ENCODE results near the gene GAB1. TPM values are rescaled to one million over a fixed set of nuclear protein-coding genes. Genes with fewer than 3 reads are reported as not detected.

Gene GAB1
- total and polyA plus RNA-seq, 2 donors (not counting 1 experiment from before 2014, with no cell fraction given) = 4.7 to 10.8 TPM

DNA sequence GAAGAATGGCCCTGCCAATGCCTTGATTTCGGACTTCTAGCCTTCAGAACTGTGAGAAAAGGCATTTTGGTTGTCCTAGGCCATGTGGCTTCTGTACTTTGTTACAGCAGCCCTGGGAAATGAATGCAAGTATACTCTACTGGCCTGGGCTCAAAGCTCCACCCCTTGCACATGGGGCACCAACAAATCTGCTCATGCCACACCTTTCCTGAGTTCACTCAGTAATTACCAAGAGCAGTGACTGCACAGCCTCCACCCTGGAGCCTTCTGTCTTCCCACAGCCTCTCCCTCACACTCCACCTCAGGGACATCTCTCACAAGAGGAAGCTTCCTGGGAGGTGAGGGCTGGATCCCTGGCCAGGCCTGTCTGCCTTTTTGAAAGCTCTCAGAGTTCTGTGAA, 29.1 kb upstream of the GAB1 start:
- H3K4me3 Mint-ChIP-seq = no peak overlapping the region
- CTCF ChIA-PET = interaction anchor here (0.6 kb wide), 2 partner anchors 23 to 31 kb away, joined by 3 to 4 read pairs; no protein-coding TSS in a partner anchor
- Histone ChIP-seq H3K36me3 (replicated peaks in 1 of 2; ENCODE audit: control extremely low read depth in 1 of 2, control insufficient read depth in 1 of 2, extremely low read depth in 1 of 2, insufficient read depth in 2 of 2, low read length in 1 of 2) (no peaks in the 10 kb centered on the region), H3K4me3 (ENCODE audit: control extremely low read depth in 1 of 5, extremely low read depth in 1 of 5, insufficient read depth in 1 of 5, low read depth in 2 of 5, low read length in 4 of 5) (no peak overlapping the region), H3K27ac (ENCODE audit: low read length in 2 of 2) (no peak overlapping the region), H3K4me2 (replicated peaks; ENCODE audit: low read depth, low read length, poor library complexity, severe bottlenecking) (no peak overlapping the region), H3K27me3 (replicated peaks in 1 of 4; ENCODE audit: control extremely low read depth in 1 of 4, control insufficient read depth in 3 of 4, insufficient read depth in 4 of 4, low read length in 3 of 4) (no peaks in the 10 kb centered on the region), H3K4me1 (ENCODE audit: control insufficient read depth in 2 of 2, insufficient read depth in 2 of 2, low read length in 2 of 2) (no peaks in the 10 kb centered on the region), H3K9ac (ENCODE audit: low read length) (no peak overlapping the region), H4K20me1 (ENCODE audit: control insufficient read depth, insufficient read depth, low read length, poor library complexity, severe bottlenecking) (no peaks in the 10 kb centered on the region), H3K79me2 (ENCODE audit: control insufficient read depth, insufficient read depth, low read length) (no peaks in the 10 kb centered on the region), H3K9me3 (ENCODE audit: control extremely low read depth in 1 of 3, control insufficient read depth in 2 of 3, insufficient read depth in 1 of 3, low read length in 2 of 3) (no peaks in the 10 kb centered on the region), H2AFZ (ENCODE audit: insufficient read depth, low read depth, low read length, poor library complexity, severe bottlenecking) (no peak overlapping the region)
- TF ChIP-seq, protein P1, sequence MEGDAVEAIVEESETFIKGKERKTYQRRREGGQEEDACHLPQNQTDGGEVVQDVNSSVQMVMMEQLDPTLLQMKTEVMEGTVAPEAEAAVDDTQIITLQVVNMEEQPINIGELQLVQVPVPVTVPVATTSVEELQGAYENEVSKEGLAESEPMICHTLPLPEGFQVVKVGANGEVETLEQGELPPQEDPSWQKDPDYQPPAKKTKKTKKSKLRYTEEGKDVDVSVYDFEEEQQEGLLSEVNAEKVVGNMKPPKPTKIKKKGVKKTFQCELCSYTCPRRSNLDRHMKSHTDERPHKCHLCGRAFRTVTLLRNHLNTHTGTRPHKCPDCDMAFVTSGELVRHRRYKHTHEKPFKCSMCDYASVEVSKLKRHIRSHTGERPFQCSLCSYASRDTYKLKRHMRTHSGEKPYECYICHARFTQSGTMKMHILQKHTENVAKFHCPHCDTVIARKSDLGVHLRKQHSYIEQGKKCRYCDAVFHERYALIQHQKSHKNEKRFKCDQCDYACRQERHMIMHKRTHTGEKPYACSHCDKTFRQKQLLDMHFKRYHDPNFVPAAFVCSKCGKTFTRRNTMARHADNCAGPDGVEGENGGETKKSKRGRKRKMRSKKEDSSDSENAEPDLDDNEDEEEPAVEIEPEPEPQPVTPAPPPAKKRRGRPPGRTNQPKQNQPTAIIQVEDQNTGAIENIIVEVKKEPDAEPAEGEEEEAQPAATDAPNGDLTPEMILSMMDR (IDR thresholded peaks at IDR 0.05) = no peak
- no peak for TF ChIP-seq EZH2 (IDR thresholded peaks at IDR 0.05; ENCODE audit: borderline replicate concordance, insufficient read depth, low read depth, low read length, poor library complexity, severe bottlenecking)
- WGBS (ENCODE audit: insufficient coverage) = 40% methylated on average over 1 of the region's 1 CpG
- ATAC-seq (ENCODE audit: low read depth) = no peak
- no peaks in the 10 kb centered on the region for H3K9me3 Mint-ChIP-seq (ENCODE audit: insufficient read depth)
- POLR2A ChIA-PET = no interaction called here
- H3K27me3 Mint-ChIP-seq = peaks cover 3% of the 10 kb centered on the region
- H3K4me1 Mint-ChIP-seq = no peaks in the 10 kb centered on the region
- intact Hi-C loops (cut with micrococcal nuclease) = no loop called here
- H3K27ac Mint-ChIP-seq = no peak overlapping the region
- DNase-seq = no peak

- Histone ChIP-seq H3K4me2 (replicated peaks; ENCODE audit: low read depth, low read length, poor library complexity, severe bottlenecking) (no peak overlapping the region), H4K20me1 (ENCODE audit: control insufficient read depth, insufficient read depth, low read length, poor library complexity, severe bottlenecking) (no peaks in the 10 kb centered on the region), H2AFZ (ENCODE audit: insufficient read depth, low read depth, low read length, poor library complexity, severe bottlenecking) (no peak overlapping the region), H3K27ac (ENCODE audit: low read length in 2 of 2) (no peak overlapping the region), H3K79me2 (ENCODE audit: control insufficient read depth, insufficient read depth, low read length) (no peaks in the 10 kb centered on the region), H3K4me3 (ENCODE audit: control extremely low read depth in 1 of 5, extremely low read depth in 1 of 5, insufficient read depth in 1 of 5, low read depth in 2 of 5, low read length in 4 of 5) (no peak overlapping the region), H3K27me3 (replicated peaks in 1 of 4; ENCODE audit: control extremely low read depth in 1 of 4, control insufficient read depth in 3 of 4, insufficient read depth in 4 of 4, low read length in 3 of 4) (no peaks in the 10 kb centered on the region), H3K36me3 (replicated peaks in 1 of 2; ENCODE audit: control extremely low read depth in 1 of 2, control insufficient read depth in 1 of 2, extremely low read depth in 1 of 2, insufficient read depth in 2 of 2, low read length in 1 of 2) (no peaks in the 10 kb centered on the region), H3K4me1 (ENCODE audit: control insufficient read depth in 2 of 2, insufficient read depth in 2 of 2, low read length in 2 of 2) (no peaks in the 10 kb centered on the region), H3K9ac (ENCODE audit: low read length) (no peak overlapping the region), H3K9me3 (ENCODE audit: control extremely low read depth in 1 of 3, control insufficient read depth in 2 of 3, insufficient read depth in 1 of 3, low read length in 2 of 3) (no peaks in the 10 kb centered on the region)
- no peaks in the 10 kb centered on the region for H3K9me3 Mint-ChIP-seq (ENCODE audit: insufficient read depth)
- no peak for DNase-seq
- intact Hi-C loops (cut with micrococcal nuclease) = no loop called here
- CTCF ChIA-PET = no interaction called here
- ATAC-seq (ENCODE audit: low read depth) = no peak
- no peaks in the 10 kb centered on the region for H3K4me1 Mint-ChIP-seq
- POLR2A ChIA-PET = no interaction called here
- H3K4me3 Mint-ChIP-seq = no peak overlapping the region
- TF ChIP-seq, protein P1 (IDR thresholded peaks at IDR 0.05) = no peak
- TF ChIP-seq EZH2 (IDR thresholded peaks at IDR 0.05; ENCODE audit: borderline replicate concordance, insufficient read depth, low read depth, low read length, poor library complexity, severe bottlenecking) = no peak
- H3K27ac Mint-ChIP-seq = no peak overlapping the region
- peaks cover 3% of the 10 kb centered on the region for H3K27me3 Mint-ChIP-seq
Measured at GRCh38 chr4:143308377-143308776, 28.3 kb upstream of the GAB1 start.
